ENCODE data around the gene NDOR1. TPM values are rescaled to one million over a fixed set of nuclear protein-coding genes. Genes with fewer than 3 reads are reported as not detected.

The NDOR1 gene
- total and polyA plus RNA-seq, 2 donors (not counting 3 experiments of a cell fraction or from before 2014, with no cell fraction given) = 13.5 to 26.7 TPM

- CTCF ChIA-PET = interaction anchor here (1.8 to 3.1 kb wide), 2 partner anchors 8 to 37 kb away, joined by 7 to 30 read pairs; partner anchors contain the start of gene RNF224
- Histone ChIP-seq H3K4me3 (replicated peaks in 1 of 3; ENCODE audit: insufficient read depth in 1 of 3, low read depth in 1 of 3, low read length in 3 of 3) (no peak overlapping the region), H3K9me3 (replicated peaks; ENCODE audit: control insufficient read depth, insufficient read depth, low read length) (no peaks in the 10 kb centered on the region), H3K79me2 (ENCODE audit: control insufficient read depth, insufficient read depth, low read length) (peaks cover 33% of the 10 kb centered on the region), H3K4me1 (ENCODE audit: control insufficient read depth, extremely low read depth, insufficient read depth, low read length) (peaks cover 17% of the 10 kb centered on the region), H3K27me3 (ENCODE audit: control insufficient read depth in 2 of 2, insufficient read depth in 2 of 2, low read length in 2 of 2) (no peaks in the 10 kb centered on the region), H3K27ac (ENCODE audit: insufficient read depth, low read depth, low read length) (no peak overlapping the region), H3K36me3 (ENCODE audit: control insufficient read depth in 2 of 2, extremely low read depth in 1 of 2, insufficient read depth in 2 of 2, low read length in 2 of 2) (peaks cover 0 to 22% of the 10 kb centered on the region in 2 experiments), H4K20me1 (replicated peaks; ENCODE audit: control insufficient read depth, extremely low read depth, insufficient read depth, low read length) (no peaks in the 10 kb centered on the region), H3K9ac (replicated peaks; ENCODE audit: extremely low read depth, insufficient read depth, low read length) (no peak overlapping the region), H2AFZ (ENCODE audit: low read depth, low read length) (no peak overlapping the region), H3K4me2 (ENCODE audit: insufficient read depth, low read length) (no peak overlapping the region), H3K9me1 (replicated peaks; ENCODE audit: control insufficient read depth, extremely low read depth, insufficient read depth, low read length) (no peaks in the 10 kb centered on the region)
- POLR2A ChIA-PET = interaction anchor here (1.8 kb wide), 1 partner anchor 10 kb away, joined by 6 read pairs; the partner anchor contains the start of gene TPRN
- dilution Hi-C loops (cut with MboI; ENCODE audit: extremely low pct_ligation_motif_present, low sequenced_read_pairs) (no loop called here), intact Hi-C loops (cut with micrococcal nuclease) (no loop called here)
- no TSS peak for BruUV-seq (replicated peaks)
- no peak for FAIRE-seq
- DNase-seq (ENCODE audit: low read depth, low spot score) = no peak
- no peak for TF ChIP-seq MYC (IDR thresholded peaks at IDR 0.05; ENCODE audit: low read depth, low read length)
- TF ChIP-seq POLR2A (IDR thresholded peaks at IDR 0.05; ENCODE audit: low read depth, low read length) = no peak
- TF ChIP-seq GATA2 (IDR thresholded peaks at IDR 0.05; ENCODE audit: insufficient read depth, insufficient read length, low read depth, low read length) = no peak
- TF ChIP-seq FOS (IDR thresholded peaks at IDR 0.05; ENCODE audit: borderline replicate concordance, insufficient read depth, low read length) = no peak
- no peak for TF ChIP-seq MAX (IDR thresholded peaks at IDR 0.05; ENCODE audit: insufficient read depth, insufficient read length)
- no peak for TF ChIP-seq CTCF (IDR thresholded peaks at IDR 0.05; ENCODE audit: extremely low read depth in 1 of 2, insufficient read depth in 1 of 2, low read depth in 1 of 2, low read length in 2 of 2)
- TF ChIP-seq JUN (IDR thresholded peaks at IDR 0.05; ENCODE audit: borderline replicate concordance, insufficient read depth, insufficient read length, low read depth) = no peak
- no peak for TF ChIP-seq EZH2 (IDR thresholded peaks at IDR 0.05; ENCODE audit: borderline replicate concordance, low read depth, low read length, severe bottlenecking)
- no peak for TF ChIP-seq POLR2AphosphoS5 (IDR thresholded peaks at IDR 0.05; ENCODE audit: insufficient read depth, low read depth, low read length)
These were observed 15.1 kb upstream of the NDOR1 start for GRCh38 chr9:137190315-137190856.

Data from endothelial cell of umbilical vein (primary cell).